Measurements from ENCODE around the gene SCNN1B.

DNA sequence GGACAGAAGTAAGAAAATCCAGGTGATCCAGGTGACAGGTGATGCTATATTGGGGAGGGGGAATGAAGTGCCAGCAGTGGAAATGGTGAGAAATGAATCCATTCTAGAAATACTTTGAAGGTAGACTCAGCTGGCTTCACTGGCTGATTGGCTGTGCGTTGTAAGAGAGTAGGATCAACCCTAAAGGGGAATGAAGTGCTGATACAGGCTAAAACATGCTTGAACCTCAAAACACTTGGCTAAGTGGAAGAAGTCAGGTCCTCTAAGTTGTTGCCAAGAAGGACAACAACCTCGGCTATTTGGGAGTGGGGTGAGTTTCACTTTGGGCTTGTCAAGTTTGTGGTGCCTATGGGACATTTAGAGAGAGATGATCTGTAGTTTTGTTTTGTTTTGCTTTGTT, 24.1 kb upstream of the SCNN1B start:
- TF ChIP-seq, protein P1, sequence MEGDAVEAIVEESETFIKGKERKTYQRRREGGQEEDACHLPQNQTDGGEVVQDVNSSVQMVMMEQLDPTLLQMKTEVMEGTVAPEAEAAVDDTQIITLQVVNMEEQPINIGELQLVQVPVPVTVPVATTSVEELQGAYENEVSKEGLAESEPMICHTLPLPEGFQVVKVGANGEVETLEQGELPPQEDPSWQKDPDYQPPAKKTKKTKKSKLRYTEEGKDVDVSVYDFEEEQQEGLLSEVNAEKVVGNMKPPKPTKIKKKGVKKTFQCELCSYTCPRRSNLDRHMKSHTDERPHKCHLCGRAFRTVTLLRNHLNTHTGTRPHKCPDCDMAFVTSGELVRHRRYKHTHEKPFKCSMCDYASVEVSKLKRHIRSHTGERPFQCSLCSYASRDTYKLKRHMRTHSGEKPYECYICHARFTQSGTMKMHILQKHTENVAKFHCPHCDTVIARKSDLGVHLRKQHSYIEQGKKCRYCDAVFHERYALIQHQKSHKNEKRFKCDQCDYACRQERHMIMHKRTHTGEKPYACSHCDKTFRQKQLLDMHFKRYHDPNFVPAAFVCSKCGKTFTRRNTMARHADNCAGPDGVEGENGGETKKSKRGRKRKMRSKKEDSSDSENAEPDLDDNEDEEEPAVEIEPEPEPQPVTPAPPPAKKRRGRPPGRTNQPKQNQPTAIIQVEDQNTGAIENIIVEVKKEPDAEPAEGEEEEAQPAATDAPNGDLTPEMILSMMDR (IDR thresholded peaks at IDR 0.05; ENCODE audit: poor library complexity, severe bottlenecking) = no peak
- TF ChIP-seq, protein P2, sequence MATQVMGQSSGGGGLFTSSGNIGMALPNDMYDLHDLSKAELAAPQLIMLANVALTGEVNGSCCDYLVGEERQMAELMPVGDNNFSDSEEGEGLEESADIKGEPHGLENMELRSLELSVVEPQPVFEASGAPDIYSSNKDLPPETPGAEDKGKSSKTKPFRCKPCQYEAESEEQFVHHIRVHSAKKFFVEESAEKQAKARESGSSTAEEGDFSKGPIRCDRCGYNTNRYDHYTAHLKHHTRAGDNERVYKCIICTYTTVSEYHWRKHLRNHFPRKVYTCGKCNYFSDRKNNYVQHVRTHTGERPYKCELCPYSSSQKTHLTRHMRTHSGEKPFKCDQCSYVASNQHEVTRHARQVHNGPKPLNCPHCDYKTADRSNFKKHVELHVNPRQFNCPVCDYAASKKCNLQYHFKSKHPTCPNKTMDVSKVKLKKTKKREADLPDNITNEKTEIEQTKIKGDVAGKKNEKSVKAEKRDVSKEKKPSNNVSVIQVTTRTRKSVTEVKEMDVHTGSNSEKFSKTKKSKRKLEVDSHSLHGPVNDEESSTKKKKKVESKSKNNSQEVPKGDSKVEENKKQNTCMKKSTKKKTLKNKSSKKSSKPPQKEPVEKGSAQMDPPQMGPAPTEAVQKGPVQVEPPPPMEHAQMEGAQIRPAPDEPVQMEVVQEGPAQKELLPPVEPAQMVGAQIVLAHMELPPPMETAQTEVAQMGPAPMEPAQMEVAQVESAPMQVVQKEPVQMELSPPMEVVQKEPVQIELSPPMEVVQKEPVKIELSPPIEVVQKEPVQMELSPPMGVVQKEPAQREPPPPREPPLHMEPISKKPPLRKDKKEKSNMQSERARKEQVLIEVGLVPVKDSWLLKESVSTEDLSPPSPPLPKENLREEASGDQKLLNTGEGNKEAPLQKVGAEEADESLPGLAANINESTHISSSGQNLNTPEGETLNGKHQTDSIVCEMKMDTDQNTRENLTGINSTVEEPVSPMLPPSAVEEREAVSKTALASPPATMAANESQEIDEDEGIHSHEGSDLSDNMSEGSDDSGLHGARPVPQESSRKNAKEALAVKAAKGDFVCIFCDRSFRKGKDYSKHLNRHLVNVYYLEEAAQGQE (IDR thresholded peaks at IDR 0.05; ENCODE audit: borderline replicate concordance) = no peak
- TF ChIP-seq EZH2 (IDR thresholded peaks at IDR 0.05; ENCODE audit: borderline replicate concordance, insufficient read depth, low read length, poor library complexity, severe bottlenecking) = no peak
